ENCODE results near the gene UBE2J2. TPM values are rescaled to one million over a fixed set of nuclear protein-coding genes. Genes with fewer than 3 reads are reported as not detected.

Gene UBE2J2
- total and polyA plus RNA-seq, 2 of the 8 experiments (the other 6 are each of a cell fraction or from before 2014, with no cell fraction given) = 33.6 to 67.9 TPM

DNA sequence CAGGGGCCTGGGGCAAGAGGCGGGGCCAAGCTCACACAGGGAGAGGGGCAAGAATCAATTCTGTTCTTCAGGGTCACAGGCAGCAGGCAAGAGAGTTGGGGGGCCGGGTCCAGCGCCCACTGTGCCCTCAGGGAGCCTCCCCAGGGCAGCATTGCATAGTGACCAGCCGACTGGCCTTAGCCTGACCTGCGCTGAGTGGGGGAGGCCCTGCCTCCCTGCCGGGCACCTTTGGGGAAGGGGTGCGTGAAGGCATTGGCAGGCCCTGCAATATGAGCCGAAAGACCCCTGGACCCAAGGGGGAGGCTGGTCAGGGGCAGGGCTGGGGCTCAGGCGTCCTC, 18.8 kb upstream of the UBE2J2 start:
- WGBS, 2 experiments (ENCODE audit: extremely low coverage in 1 of 2, insufficient coverage in 1 of 2, insufficient read length in 1 of 2, insufficient replicate concordance in 2 of 2, low coverage in 1 of 2, low lambda C conversion rate in 2 of 2, missing lambda C conversion rate in 1 of 2) = 100% methylated on average over 2 of the region's 9 CpGs; no CpG with 5 or more reads in 1 of the 2 experiments
- Histone ChIP-seq H3K18ac (ENCODE audit: extremely low read depth, low read length) (no peak overlapping the region), H2BK5ac (ENCODE audit: low read depth, low read length) (no peak overlapping the region), H2BK120ac (replicated peaks; ENCODE audit: low read depth, low read length) (no peak overlapping the region), H3K27ac (ENCODE audit: low read depth, low read length) (no peak overlapping the region), H2BK15ac (ENCODE audit: low read length) (no peak overlapping the region), H3K36me3 (ENCODE audit: control insufficient read depth in 2 of 4, insufficient read depth in 4 of 4, low read length in 3 of 4) (0 out of 8 replicates have a peak, but pooled peaks cover 0 to 3% (median 0%) of the 10 kb centered on the region in 4 experiments), H4K5ac (ENCODE audit: insufficient read length, low read depth, low read length) (no peak overlapping the region), H4K8ac (ENCODE audit: extremely low read depth, insufficient read depth, low read length) (no peak overlapping the region), H3K4me2 (ENCODE audit: insufficient read depth in 1 of 2, low read depth in 2 of 2, low read length in 2 of 2) (no peak overlapping the region), H3K4ac (replicated peaks; ENCODE audit: insufficient read length, low read depth, low read length) (no peak overlapping the region), H3K79me2 (ENCODE audit: control insufficient read depth in 1 of 2, insufficient read depth in 2 of 2, low read length in 2 of 2) (no peaks in the 10 kb centered on the region), H2AK5ac (ENCODE audit: low read depth, low read length) (no peak overlapping the region), H3K23ac (ENCODE audit: insufficient read length) (no peak overlapping the region), H3K9me3 (ENCODE audit: insufficient read depth in 2 of 2, low read depth in 1 of 2, low read length in 1 of 2) (peaks cover 0 to 2% of the 10 kb centered on the region in 2 experiments; a peak in 1 of 4 replicates), H3K23me2 (ENCODE audit: low read depth, low read length) (no peaks in the 10 kb centered on the region), H3K27me3 (replicated peaks in 1 of 4; ENCODE audit: control insufficient read depth in 3 of 4, extremely low read depth in 1 of 4, insufficient read depth in 3 of 4, low read length in 3 of 4) (peaks cover 0 to 3% (median 0%) of the 10 kb centered on the region in 4 experiments; a peak in 1 of 7 replicates), H3K79me1 (ENCODE audit: low read depth, low read length) (no peaks in the 10 kb centered on the region), H2AFZ (ENCODE audit: low read length) (no peak overlapping the region), H4K20me1 (replicated peaks in 1 of 2; ENCODE audit: control insufficient read depth in 1 of 2, insufficient read depth in 2 of 2, low read length in 2 of 2) (peaks cover 2 to 6% of the 10 kb centered on the region in 2 experiments), H2BK20ac (ENCODE audit: low read length) (no peak overlapping the region), H3K14ac (ENCODE audit: insufficient read length) (no peak overlapping the region), H3K9ac (replicated peaks in 1 of 4; ENCODE audit: extremely low read depth in 1 of 4, low read depth in 3 of 4, low read length in 3 of 4) (no peak overlapping the region), H3K56ac (replicated peaks; ENCODE audit: insufficient read length, low read depth, low read length) (no peak overlapping the region), H3K4me1 (replicated peaks in 1 of 4; ENCODE audit: control insufficient read depth in 3 of 4, insufficient read depth in 4 of 4, low read length in 3 of 4) (peaks cover 0 to 8% (median 0%) of the 10 kb centered on the region in 4 experiments; a peak in 2 of 7 replicates), H2BK12ac (ENCODE audit: low read depth, low read length) (no peak overlapping the region), H3K4me3 (ENCODE audit: extremely low read depth in 1 of 4, insufficient read depth in 2 of 4, low read depth in 3 of 4, low read length in 4 of 4) (no peak overlapping the region), H4K91ac (replicated peaks; ENCODE audit: insufficient read length, low read length) (no peak overlapping the region)
- no peak for DNase-seq (ENCODE audit: low read depth in 1 of 2, low spot score in 2 of 2)
- no peak for FAIRE-seq
- ChIA-PET POLR2A (ENCODE audit: partially characterized antibody) (interaction anchor here (0.9 to 2.3 kb wide), 6 partner anchors 8 to 22 kb away, joined by 3 to 9 read pairs (median 4); partner anchors contain the start of gene UBE2J2), CTCF (ENCODE audit: partially characterized antibody) (interaction anchor here (0.6 to 3.4 kb wide), 38 partner anchors 8 to 1006 kb away, joined by 3 to 38 read pairs (median 5); partner anchors contain the start of genes ACAP3, SCNN1D, TTLL10 and UBE2J2)
- TF ChIP-seq HDAC2 (IDR thresholded peaks at IDR 0.05; ENCODE audit: borderline replicate concordance in 1 of 2, low read depth in 2 of 2, low read length in 2 of 2) (no peak), ASH2L (IDR thresholded peaks at IDR 0.05; ENCODE audit: low read length) (no peak), EZH2 (IDR thresholded peaks at IDR 0.05; ENCODE audit: low read depth, low read length, severe bottlenecking) (no peak), KDM1A (IDR thresholded peaks at IDR 0.05; ENCODE audit: borderline replicate concordance, low read length) (no peak), SIN3A (conservative IDR thresholded peaks at IDR 0.05 in 1 of 2, IDR thresholded peaks at IDR 0.05 in 1 of 2; ENCODE audit: low read depth in 1 of 2, low read length in 2 of 2) (no peak), SRF (IDR thresholded peaks at IDR 0.05; ENCODE audit: low read depth, low read length) (no peak), SAP30 (IDR thresholded peaks at IDR 0.05; ENCODE audit: insufficient read depth, insufficient replicate concordance, low read length) (no peak), YY1 (IDR thresholded peaks at IDR 0.05; ENCODE audit: low read depth, low read length) (no peak), PHF8 (conservative IDR thresholded peaks at IDR 0.05; ENCODE audit: low read depth, low read length) (no peak), CREB1 (IDR thresholded peaks at IDR 0.05) (no peak), EGR1 (IDR thresholded peaks at IDR 0.05; ENCODE audit: borderline replicate concordance, low read depth, low read length) (no peak)

Data from H1 (cell line).